IPS DF 4.7 (cell line): Measurements from ENCODE around the gene ZNF846.
"Not testable (repeated sequence)": the region's sequence is repeated elsewhere in the genome, so short reads cannot be mapped to it uniquely, and the experiment has no call there.

Experiments used
- DNase-seq: peaks from one replicate; pipeline ENCODE4 v3.0.0-alpha.2; 2013; ENCODE audit warnings: low spot score; ENCODE audit errors: extremely low read depth

ZNF846 gene

DNA sequence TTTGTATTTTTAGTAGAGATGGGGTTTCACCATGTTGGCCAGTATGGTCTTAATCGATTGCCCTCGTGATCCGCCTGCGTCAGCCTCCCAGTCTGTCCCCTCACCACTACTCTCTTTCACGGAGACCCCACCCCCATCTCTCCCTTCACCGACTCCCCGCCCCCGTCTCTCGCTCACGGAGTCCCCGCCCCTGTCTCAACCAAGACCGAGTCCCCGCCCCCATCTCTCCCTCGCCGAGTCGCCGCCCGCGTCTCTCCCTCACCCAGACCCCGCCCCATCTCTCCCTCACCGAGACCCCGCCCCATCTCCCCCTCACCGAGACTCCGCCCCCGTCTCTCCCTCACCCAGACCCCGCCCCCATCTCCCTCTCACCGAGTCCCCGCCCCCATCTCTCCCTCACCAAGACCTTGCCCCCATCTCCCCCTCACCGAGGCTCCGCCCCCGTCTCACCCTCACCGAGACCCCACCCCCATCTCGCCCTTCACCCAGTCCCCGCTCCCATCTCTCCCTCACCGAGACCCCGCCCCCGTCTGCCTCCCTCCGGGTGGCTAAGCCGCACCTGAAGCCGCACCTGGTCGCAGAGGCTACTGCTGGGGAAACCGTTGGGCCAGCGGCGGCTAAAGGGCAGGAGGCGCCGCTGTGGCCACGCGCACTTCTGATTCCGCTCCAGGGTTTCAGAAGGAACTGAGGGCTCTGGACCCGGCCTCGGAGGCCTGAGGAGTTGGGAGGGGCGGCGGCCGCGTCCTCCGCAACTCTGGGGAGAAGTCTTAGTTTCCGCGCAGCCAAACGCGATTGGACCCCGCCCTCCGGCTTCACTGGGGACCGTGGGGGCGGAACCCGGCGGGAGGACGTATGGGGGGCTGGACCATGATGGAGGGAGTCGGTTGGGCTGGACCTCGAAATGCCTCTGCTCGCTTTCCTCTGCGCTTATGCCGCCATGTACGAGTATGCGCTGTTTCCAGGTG is 17.1 kb upstream of the ZNF846 start:
- peak; percentile 87 for DNase-seq

DNA sequence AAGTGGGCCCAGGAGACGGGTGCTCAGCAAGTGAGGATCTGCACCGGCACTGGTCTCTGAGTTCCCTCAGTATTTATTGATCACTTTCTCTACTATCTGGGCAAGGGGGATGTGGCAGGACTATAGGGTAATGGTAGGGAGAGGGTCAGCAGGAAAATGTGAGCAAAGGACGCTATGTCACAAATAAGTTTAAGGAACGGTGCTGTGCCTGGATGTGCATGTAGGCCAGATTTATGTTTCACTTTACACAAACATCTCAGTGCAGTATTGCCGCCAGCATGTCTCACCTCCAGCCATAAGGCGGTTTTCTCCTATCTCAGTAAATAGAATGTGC is 15.6 kb upstream of the ZNF846 start:
- DNase-seq, result not testable (repeated sequence)

DNA sequence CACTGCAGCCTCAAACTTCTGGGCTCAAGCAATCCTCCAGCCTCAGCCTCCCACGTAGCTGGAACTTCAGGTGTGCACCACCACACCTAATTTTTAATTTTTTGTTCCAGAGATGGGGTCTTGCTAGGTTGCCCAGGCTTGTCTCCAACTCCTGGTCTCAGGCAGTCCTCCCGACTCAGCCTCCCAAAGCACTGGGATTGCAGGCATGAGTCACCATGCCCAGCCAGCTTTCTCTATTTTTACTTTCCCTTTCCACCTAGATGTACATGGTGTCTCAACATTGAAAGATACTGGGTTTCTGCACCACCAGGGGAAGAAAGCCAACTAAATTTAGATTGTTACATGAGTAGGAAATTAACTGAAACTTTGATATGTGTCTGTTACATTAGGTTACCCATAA is 13.8 kb upstream of the ZNF846 start:
- DNase-seq, result no peak

DNA sequence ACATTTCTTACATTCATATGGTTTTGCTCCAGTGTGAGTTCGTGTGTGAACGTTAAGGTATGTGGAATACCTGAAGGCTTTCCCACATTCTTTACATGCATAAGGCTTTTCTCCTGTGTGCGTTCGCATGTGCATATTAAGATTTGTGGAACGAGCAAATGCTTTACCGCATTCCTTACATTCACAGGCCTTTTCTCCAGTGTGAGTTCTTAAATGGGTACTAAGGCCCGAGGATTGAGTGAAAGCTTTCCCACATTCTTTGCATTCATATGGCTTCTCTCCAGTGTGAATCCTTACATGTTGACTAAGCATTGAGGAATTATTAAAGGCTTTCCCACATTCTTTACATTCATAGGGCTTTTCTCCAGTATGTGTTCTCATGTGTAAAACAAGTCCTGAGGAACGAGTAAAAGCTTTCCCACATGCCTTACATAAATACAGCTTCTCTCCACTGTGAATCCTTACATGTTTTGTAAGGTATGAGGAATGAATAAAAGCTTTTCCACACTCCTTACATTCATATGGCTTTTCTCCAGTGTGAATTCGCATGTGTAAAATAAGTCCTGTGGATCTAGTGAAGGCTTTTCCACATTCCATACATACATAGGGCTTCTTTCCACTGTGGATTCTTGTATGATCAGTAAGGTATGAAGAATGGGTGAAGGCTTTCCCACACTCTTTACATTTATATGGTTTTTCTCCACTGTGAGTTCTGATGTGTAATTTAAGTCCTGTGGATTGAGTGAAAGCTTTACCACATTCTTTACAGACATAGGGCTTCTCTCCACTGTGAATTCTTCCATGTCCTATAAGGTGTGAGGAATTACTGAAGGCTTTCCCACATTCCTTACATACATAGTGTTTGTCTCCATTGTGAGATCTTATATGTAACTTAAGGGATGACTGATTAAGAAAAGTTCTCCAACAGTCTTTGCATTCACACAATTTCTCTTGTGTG is 10.7 kb downstream of the ZNF846 start:
- no peak for DNase-seq

DNA sequence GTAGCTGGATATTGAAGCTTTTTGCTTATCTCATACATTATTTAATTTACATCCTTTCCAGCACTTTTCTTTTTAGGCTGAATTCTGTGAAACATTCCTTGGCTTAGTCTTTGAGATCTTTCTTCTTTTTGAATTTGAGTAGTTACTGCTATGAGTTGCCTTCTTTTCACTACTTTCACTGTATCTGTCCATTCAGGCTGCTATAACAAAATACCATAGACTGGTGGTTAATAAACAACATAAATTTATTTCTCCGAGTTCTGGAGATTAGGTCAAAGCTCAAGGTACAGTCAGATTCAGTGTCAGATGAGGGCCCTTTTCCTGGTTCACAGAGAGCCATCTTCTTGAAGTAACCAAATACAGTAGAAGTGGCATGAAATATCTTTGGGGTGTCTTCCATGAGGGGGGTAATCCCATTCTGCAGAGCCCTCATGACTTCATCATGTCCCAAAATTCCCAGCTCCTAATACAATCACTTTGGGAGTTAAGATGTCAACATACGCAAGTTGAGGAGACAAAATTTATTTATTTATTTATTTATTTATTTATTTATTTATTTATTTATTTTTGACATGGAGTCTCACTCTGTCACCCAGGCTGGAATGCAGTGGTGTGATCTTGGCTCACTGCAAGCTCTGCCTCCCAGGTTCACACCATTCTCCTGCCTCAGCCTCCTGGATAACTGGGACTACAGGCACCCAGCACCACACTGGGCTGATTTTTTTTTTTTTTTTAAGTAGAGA is 15.7 kb downstream of the ZNF846 start:
- DNase-seq, result no peak

DNA sequence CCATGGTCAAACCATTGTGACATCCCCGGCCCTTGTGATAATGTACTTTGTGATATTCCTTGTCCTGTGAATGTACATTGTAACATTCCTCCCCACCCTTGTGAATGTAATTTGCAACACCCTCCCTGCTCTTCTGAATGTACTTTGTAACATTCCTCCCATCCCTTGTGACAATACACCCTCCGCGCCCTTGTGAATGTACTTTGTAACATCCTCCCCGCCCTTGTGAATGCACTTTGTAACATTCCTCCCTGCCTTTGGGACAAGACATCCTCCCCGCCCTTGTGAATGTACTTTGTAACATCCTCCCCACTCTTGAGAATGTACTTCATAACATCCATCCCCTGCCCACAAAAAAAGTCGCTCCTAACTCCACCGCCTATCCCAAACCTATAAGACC is 17.1 kb downstream of the ZNF846 start:
- no peak for DNase-seq

DNA sequence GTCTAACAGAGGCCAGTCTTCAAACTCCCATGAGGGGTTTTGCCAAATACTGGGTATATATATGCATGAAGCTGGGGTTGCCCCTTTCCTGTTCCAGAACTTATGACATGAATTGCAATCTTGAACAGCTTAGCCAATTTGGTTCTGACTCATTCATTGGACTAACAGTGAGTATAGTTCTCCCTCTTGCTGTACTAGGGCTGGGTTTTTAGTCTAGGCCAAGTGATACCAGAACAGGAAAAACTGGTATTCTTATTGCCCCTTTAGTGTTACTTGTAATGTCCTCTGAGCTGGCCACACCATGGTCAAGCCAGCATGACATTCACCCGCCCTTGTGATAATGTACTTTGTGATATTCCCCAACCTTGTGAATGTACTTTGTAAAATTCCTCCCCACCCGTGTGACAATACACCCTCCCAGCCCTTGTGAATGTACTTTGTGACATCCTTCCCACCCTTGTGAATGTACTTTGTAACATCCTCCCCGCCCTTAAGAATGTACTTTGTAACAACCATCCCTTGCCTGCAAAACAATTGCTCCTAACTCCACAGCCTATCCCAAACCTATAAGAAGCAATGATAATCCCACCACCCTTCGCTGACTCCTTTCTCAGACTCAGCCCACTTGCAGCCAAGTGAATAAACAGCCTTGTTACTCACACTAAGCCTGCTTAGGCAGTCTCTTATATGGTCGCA is 26.9 kb downstream of the ZNF846 start:
- no peak for DNase-seq

DNA sequence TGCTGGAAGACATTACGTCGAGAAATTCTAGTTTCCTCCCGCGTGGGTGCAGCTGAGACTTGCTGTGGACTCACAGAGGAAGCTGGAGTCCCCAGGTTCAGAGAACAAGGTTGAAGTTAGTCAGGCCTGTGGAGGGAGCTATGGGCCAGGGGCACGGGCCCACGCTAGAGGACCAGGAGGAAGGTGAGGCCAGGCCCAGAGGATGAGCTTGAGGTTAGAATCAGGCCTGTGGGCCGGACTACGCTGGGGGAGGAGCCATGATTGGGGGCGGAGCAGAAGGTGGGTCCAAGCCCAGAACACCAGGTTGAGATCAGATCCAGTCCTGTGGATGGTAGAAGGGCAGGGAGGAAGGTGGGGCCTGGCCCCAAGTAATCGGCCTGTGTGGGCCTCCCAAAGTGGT is 32.6 kb downstream of the ZNF846 start:
- DNase-seq, result no peak

DNA sequence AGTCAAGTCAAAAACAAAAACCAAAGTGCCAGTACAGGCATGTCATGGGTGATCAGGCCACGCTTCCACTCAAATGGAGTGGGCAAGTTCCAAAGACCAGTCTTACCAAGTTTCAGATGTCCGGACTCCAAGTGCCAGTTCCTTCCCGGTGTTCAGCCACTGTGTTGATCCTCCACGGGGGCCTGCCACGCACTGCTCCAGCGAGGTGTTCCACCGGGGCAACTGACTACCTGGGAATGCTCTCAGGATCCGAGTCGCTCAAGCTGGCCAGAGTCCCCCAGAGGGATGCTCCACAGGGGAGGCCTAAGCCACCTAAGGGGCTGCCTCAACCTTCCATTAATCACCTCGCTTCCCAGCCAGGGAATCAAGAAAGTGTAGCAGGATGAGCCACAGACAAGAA is 38.5 kb downstream of the ZNF846 start:
- DNase-seq, result not testable (repeated sequence)

DNA sequence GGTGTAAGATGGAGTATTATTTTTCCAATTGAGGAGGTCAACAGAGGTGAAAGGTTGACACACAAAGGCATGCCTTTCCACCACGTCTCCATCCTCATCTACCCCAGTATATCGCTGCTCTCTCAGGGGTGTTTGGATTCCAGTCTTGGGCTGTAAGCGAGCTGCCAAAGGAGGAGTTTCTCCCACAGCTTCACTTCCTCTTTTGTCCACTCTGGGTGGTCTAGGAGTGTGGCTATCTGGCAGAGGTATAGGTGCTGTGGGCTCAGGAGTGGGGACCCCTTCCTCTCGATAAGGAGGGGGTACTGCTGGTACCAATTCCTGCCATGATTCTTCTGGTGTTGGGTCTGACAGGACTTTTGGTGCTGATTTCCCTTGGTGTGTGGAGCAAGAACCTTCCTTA is 39.4 kb downstream of the ZNF846 start:
- DNase-seq, result no peak

DNA sequence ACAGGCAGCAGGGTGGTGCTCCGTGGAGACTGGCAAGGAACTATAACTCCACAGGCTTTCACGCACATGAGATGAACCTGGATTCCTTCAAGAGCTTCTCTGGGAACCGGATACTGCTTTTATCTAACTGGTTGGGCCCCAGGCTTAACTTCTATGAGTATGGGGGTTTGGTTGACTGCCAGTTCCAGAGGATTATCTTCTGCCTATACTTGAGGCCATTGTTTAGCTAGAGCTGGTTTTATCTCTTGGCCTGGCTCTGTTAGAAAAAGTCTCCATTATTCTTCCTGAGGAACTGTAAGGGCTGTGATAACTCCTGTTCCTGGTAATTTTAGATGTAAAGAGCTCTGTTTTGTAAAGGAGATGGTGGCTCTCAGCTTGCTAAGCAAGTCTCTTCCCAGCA is 40.9 kb downstream of the ZNF846 start:
- no peak for DNase-seq

DNA sequence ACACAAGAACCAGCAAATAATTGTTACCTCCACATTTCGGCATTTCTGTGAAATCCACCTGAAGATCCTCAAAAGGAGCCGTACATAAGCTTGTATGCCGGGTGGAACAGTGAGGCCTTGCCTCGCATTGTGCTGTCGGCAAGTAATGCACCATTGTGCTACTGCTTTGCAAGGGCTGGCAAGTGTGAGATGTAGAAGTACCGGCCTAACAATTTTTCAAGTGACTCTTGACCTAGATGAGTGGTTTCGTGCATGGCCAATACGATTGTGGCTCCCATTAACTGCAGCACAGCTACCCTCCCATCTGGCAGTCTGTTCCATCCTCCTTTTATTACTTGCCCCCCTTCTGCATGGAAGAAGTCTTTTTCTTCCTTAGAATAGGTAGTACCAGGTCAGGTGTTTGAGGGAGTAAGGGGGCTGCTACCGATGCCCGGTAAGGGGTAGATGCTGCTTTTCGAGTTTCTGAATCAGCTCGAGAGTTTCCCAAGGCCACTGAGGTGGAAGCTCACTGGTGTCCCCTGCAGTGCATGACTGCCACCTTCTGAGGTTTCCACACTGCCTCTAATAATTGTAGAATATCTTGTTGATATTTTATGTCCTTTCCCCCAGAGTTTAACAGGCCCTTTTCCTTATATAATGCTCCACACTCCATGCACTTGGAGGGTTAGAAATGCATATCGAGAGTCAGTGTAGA is 42.9 kb downstream of the ZNF846 start:
- not testable (repeated sequence) for DNase-seq

DNA sequence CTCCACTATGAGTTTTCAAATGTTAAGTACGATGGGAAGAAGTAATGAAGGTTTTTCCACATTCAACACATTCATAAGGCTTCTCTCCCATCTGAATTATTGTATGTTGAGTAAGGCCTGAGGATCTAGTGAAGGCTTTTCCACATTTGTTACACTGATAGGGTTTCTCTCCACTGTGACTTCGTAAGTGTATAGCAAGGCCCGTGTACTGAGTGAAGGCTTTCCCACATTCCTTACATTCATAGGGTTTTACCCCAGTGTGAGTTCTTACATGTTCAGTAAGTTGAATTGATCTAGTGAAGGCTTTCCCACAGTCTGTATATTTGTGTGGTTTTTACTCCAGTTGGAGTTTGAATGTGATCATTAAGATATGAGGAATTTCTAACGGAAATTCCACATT is 44.4 kb downstream of the ZNF846 start:
- DNase-seq, result no peak

DNA sequence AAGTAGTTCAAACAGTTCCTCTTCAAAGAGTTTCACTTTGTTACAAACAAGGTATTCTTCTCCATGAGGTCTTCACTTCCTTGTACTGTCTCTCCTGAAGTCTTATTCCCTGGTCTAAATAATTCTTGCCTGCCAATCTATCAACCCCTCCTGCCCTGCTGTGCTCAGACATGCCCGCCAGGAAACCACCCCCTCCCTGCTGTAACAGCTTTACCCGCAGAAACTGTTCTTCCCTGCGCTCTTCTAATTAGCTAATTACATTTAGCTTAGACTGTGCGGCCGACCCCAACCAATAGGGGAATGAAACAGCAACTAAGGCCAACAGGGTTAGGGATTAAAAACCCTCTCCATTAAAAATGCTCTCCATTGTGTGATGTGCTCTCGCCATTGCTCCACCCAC is 46.7 kb downstream of the ZNF846 start:
- no peak for DNase-seq

DNA sequence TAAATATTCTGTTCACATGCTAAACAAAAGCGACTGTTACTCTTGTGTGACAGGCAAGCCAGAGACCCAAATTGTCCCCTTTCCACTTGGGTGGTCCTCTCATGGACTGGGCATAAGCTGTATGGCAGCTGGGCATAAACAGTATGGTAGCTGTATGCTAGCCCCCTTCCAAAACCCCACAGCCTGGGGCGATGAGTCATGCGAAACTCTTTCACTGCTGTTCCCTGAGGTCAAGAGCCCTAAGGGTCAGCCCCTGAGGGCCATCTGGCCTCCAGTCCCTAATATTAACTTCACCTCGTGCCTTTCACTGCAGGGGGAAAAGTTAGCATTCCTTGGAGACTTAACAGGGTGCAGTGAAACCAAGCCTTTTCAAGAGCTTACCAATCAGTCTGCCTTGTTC is 48.0 kb downstream of the ZNF846 start:
- DNase-seq, result no peak

DNA sequence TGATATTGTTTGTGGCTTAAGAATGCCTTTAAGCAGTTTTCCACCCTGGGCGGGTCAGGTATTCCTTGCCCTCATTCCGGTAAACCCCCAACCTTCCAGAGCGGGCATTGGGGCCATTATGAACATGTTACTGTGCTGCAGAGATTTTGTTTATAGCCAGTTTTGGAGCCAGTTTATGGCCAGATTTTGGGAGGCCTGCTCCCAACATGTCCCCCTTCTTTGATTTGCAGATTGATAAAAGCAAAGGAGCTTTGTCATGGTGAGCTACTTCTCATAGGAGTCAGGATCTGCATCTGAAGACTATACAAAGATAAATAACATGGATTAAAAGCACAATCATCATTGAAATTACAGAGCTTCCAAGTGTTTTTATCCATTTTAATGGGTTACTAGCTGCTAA is 56.7 kb downstream of the ZNF846 start:
- no peak for DNase-seq

DNA sequence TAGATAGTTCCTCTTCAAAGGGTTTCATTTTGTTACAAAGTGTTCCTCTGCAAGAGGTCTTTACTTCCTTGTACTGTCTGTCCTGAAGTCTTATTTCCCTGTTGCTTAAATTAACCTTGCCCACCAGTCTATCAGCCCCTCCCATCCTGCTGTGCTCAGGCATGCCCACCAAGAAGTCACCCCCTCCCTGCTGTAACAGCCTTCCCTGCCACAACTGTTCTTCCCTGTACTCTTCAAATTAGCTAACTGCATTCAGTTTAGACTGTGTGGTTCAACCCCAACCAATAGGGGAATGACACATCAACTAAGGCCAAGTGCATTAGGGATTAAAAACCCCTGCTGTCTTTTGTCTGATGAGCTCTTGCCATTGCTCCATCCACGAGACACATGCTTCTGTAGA is 59.2 kb downstream of the ZNF846 start:
- no peak for DNase-seq

DNA sequence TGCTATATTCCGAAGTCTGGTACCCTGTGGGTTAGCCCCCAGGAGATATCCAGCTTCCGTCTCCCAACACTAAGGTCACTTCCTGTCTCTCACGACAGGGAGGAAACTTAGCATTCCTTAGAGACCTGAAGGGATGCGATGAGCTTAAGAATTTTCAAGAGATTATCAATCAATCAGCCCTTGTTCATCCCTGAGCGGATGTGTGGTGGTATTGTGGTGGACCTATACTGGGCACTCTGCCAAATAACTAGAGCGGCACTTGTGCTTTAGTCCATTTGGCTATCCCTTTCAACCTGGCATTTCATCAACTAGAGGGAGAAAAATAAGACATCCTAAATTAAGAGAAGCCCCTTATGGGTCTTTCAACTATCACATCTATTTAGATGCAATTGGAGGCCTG is 62.7 kb downstream of the ZNF846 start:
- DNase-seq, result no peak

DNA sequence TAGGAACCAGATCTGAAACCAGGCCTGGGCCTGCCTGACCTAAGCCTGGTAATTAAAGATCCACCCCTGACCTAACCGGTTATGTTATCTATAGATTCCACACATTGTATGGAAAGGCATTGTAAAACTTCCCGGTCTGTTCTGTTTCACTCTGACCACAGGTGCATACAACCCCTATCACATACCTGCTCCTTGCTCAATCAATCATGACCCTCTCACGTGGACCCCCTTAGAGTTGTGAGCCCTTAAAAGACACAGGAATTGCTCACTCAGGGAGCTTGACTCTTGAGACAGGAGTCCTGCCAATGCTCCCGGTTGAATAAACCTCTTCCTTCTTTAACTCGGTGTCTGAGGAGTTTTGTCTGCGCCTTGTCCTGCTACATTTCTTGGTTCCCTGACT is 66.4 kb downstream of the ZNF846 start:
- DNase-seq, result no peak
